SK-N-SH treated with all-trans-retinoic acid at 6 μM for 48 hours (cell line): ENCODE data around the gene PUM2.

ENCODE experiments used
- OSR1 ChIP-seq: fragments of 250-450 bp; sonication (Bioruptor Pico); IDR thresholded peaks from 2 replicates; pipeline ENCODE4 v1.8.0; 2022; ENCODE audit warnings: moderate library complexity, mild to moderate bottlenecking, inconsistent platforms
- ZFP30 ChIP-seq: fragments of 450-650 bp; formaldehyde crosslinking; IDR thresholded peaks from 2 replicates; pipeline ENCODE4 v1.5.0; 2022; ENCODE audit warnings: mild to moderate bottlenecking, moderate library complexity
- ZNF8 ChIP-seq: fragments of 450-650 bp; formaldehyde crosslinking; IDR thresholded peaks from 2 replicates; pipeline ENCODE4 v1.5.0; 2020; ENCODE audit warnings: mild to moderate bottlenecking, moderate library complexity

- TF ChIP-seq OSR1 (CRISPR knock-in tag) (no peak), ZFP30 (CRISPR knock-in tag) (no peak), ZNF8 (CRISPR knock-in tag) (no peak)
Measured at GRCh38 chr2:20352230-20352578, 1.6 kb upstream of the PUM2 start.
